Activated T-cell treated with anti-CD3 and anti-CD28 coated beads for 48 hours (primary cell): Measurements from ENCODE around the gene ZNF500.
"Not testable (repeated sequence)": the region's sequence is repeated elsewhere in the genome, so short reads cannot be mapped to it uniquely, and the experiment has no call there.

Experiments used
- DNase-seq: peaks from one replicate; pipeline ENCODE4 v3.0.0-alpha.2; 2020; ENCODE audit warnings: low read depth

Gene ZNF500

GRCh38 chr16:4796982-4797804 is 30.2 kb upstream of the ZNF500 start:
- no peak for DNase-seq

GRCh38 chr16:4795828-4796572 is 29.0 kb upstream of the ZNF500 start:
- DNase-seq = no peak

- DNase-seq = no peak
Measured at GRCh38 chr16:4795181-4795827, 28.3 kb upstream of the ZNF500 start, which contains the start of gene SMIM22. Gene SMIM22 (plus strand): TSS chr16:4795369. CDS start chr16:4795735, 366 bp downstream.

- no peak for DNase-seq
Measured at GRCh38 chr16:4792951-4793513, 26.1 kb upstream of the ZNF500 start.

- DNase-seq = no peak
Measured at GRCh38 chr16:4790871-4791270, 23.9 kb upstream of the ZNF500 start.

GRCh38 chr16:4790261-4790660 is 23.3 kb upstream of the ZNF500 start:
- no peak for DNase-seq

- DNase-seq = no peak
Measured at GRCh38 chr16:4788910-4789309, 21.9 kb upstream of the ZNF500 start.

GRCh38 chr16:4788489-4788889 is 21.5 kb upstream of the ZNF500 start:
- DNase-seq = no peak

- no peak for DNase-seq
Measured at GRCh38 chr16:4787627-4788482, 20.9 kb upstream of the ZNF500 start, which contains the start of gene SEPTIN12. Gene SEPTIN12 (minus strand): TSS chr16:4788345. CDS start chr16:4787645, 700 bp downstream.

GRCh38 chr16:4787068-4787467 is 20.1 kb upstream of the ZNF500 start:
- DNase-seq = no peak

GRCh38 chr16:4785758-4786433 is 18.9 kb upstream of the ZNF500 start:
- DNase-seq = no peak

- not testable (repeated sequence) for DNase-seq
Measured at GRCh38 chr16:4784444-4784987, 17.6 kb upstream of the ZNF500 start.

GRCh38 chr16:4783951-4784336 is 17.0 kb upstream of the ZNF500 start:
- no peak for DNase-seq

- DNase-seq = no peak
Measured at GRCh38 chr16:4783251-4783950, 16.4 kb upstream of the ZNF500 start.

GRCh38 chr16:4780235-4780634 is 13.3 kb upstream of the ZNF500 start:
- no peak for DNase-seq

- no peak for DNase-seq
Measured at GRCh38 chr16:4778050-4778392, 11.1 kb upstream of the ZNF500 start.

GRCh38 chr16:4777339-4778049 is 10.5 kb upstream of the ZNF500 start:
- DNase-seq = no peak

- DNase-seq = no peak
Measured at GRCh38 chr16:4776141-4776705, 9.3 kb upstream of the ZNF500 start.

- no peak for DNase-seq
Measured at GRCh38 chr16:4775005-4775404, 8.0 kb upstream of the ZNF500 start.
